ENCODE measurements around the gene CCK.

The CCK gene

DNA sequence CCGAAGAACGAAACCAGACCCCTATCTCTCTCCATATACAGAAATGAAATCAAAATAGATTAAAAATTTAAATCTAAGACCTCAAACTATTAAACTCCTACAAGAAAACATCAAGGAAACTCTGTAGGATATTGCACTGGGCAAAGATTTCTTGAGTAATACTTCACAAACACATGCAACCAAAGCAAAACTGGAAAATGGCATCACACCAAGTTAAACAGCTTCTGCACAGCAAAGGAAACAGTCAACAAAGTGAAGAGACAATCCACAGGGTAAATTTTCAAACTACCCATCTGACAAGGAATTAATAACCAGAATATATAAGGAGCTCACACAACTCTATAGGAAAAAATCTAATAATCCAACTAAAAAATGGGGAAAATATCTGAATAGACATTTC lies 29.4 kb downstream of the CCK start:
- Histone ChIP-seq H3K36me3 (replicated peaks) (no peaks in the 10 kb centered on the region), H3K27me3 (replicated peaks) (no peaks in the 10 kb centered on the region), H3K27ac (no peak overlapping the region), H3K4me3 (ENCODE audit: low read depth, low read length) (no peak overlapping the region)
- no peak for DNase-seq
- TF ChIP-seq, protein P1, sequence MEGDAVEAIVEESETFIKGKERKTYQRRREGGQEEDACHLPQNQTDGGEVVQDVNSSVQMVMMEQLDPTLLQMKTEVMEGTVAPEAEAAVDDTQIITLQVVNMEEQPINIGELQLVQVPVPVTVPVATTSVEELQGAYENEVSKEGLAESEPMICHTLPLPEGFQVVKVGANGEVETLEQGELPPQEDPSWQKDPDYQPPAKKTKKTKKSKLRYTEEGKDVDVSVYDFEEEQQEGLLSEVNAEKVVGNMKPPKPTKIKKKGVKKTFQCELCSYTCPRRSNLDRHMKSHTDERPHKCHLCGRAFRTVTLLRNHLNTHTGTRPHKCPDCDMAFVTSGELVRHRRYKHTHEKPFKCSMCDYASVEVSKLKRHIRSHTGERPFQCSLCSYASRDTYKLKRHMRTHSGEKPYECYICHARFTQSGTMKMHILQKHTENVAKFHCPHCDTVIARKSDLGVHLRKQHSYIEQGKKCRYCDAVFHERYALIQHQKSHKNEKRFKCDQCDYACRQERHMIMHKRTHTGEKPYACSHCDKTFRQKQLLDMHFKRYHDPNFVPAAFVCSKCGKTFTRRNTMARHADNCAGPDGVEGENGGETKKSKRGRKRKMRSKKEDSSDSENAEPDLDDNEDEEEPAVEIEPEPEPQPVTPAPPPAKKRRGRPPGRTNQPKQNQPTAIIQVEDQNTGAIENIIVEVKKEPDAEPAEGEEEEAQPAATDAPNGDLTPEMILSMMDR (IDR thresholded peaks at IDR 0.05; ENCODE audit: low read depth, low read length, missing control alignments), result no peak
- in situ Hi-C loops (cut with HindIII; ENCODE audit: low pct_ligation_motif_present, low sequenced_read_pairs), result no loop called here

GRCh38 chr3:42235532-42235931 lies 30.5 kb downstream of the CCK start:
- in situ Hi-C loops (cut with HindIII; ENCODE audit: low pct_ligation_motif_present, low sequenced_read_pairs), result no loop called here
- Histone ChIP-seq H3K27me3 (replicated peaks) (no peaks in the 10 kb centered on the region), H3K4me3 (ENCODE audit: low read depth, low read length) (no peak overlapping the region), H3K27ac (no peak overlapping the region), H3K36me3 (replicated peaks) (no peaks in the 10 kb centered on the region)
- TF ChIP-seq, protein P1 (IDR thresholded peaks at IDR 0.05; ENCODE audit: low read depth, low read length, missing control alignments), result no peak
- no peak for DNase-seq

- Histone ChIP-seq H3K27me3 (replicated peaks) (no peaks in the 10 kb centered on the region), H3K27ac (no peak overlapping the region), H3K36me3 (replicated peaks) (no peaks in the 10 kb centered on the region), H3K4me3 (ENCODE audit: low read depth, low read length) (no peak overlapping the region)
- no peak for DNase-seq
- in situ Hi-C loops (cut with HindIII; ENCODE audit: low pct_ligation_motif_present, low sequenced_read_pairs), result no loop called here
- TF ChIP-seq, protein P1 (IDR thresholded peaks at IDR 0.05; ENCODE audit: low read depth, low read length, missing control alignments), result no peak
Observed at GRCh38 chr3:42230860-42231259, 35.1 kb downstream of the CCK start.

GRCh38 chr3:42229942-42230688 lies 35.9 kb downstream of the CCK start:
- Histone ChIP-seq H3K27ac (no peak overlapping the region), H3K27me3 (replicated peaks) (no peaks in the 10 kb centered on the region), H3K4me3 (ENCODE audit: low read depth, low read length) (peak overlapping the region; percentile 29), H3K36me3 (replicated peaks) (no peaks in the 10 kb centered on the region)
- peak; percentile 40 for DNase-seq
- TF ChIP-seq, protein P1 (IDR thresholded peaks at IDR 0.05; ENCODE audit: low read depth, low read length, missing control alignments), result peak; percentile 72
- in situ Hi-C loops (cut with HindIII; ENCODE audit: low pct_ligation_motif_present, low sequenced_read_pairs), result no loop called here

DNA sequence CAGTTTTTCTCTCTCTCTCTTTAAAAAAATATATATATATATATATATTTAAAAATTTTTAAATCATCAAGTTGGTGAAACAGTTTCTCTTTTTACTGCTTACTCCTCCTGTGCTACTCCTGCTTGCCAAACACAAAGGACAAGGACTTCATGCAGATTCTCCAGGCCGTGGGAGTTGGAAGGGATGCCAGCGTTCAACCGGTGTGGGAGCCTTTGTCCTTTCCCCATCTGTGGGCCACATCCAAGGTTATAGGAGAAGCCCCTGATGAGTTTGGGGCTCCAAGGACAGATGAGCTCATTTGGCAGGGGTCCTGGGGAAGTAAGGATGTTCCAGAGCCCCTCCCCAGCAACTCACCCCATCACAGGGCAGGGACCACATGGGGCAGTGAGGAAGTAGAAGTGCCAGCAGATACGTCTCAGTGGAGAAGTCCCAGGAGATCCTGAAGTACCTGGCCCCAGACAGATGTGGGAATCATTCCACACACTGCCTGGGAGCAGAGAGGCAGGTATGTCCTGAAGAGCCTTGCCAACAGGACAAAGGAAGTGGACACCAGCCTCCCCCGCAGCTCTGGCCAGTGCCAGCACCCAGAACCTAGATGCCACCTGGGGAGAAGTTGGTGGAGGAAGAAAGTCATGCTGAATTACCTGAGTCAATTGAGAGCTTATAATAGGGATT lies 36.6 kb downstream of the CCK start:
- no peak overlapping the region for H3K27ac ChIP-seq
- no peaks in the 10 kb centered on the region for H3K36me3 ChIP-seq (replicated peaks)
- in situ Hi-C loops (cut with HindIII; ENCODE audit: low pct_ligation_motif_present, low sequenced_read_pairs), result no loop called here
- TF ChIP-seq, protein P1 (IDR thresholded peaks at IDR 0.05; ENCODE audit: low read depth, low read length, missing control alignments), result no peak
- no peaks in the 10 kb centered on the region for H3K27me3 ChIP-seq (replicated peaks)
- DNase-seq, result no peak
- H3K4me3 ChIP-seq (ENCODE audit: low read depth, low read length), result no peak overlapping the region

Measured in brain microvascular endothelial cell (primary cell).